ENCODE measurements around the gene AATK.

DNA sequence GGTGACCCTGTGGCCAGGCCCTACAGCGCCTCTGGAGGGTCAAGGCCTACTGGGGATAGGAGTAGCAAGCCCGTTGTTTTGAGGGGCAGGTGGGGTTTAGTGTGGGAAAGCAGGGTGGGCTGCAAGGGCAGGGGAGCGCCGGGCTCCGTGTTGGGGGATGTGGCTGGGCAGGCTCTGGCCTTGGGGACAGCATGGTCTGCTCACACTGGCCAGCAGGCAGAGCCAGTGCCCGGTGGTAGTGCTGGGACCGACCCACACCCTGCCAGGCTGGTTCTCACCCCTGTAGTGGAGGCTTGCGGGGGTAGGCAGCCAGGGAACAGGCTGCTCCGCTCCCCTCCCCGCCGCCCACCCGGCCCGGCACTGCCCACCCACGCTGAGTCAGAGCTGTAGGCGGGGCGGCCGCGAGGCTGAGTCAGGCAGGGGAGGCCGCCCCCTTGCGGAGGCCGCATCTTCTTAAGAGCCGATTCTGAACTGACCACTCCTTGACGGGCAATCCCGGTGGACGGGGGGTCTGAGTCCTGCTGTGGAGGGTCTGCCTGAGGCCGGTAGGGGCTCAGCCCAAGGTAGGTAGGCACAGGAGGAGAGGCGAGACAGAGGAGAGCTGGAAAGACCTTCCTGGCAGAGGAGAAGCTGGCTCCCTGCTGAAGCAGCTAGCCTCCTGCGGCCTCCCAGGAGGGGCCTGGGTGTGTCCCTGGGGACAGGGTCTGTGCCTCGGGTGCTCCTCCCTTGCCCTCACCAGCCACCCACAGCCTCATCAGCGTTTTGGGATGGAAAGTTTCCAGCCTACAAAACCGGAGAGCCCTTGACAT lies 68.7 kb downstream of the AATK start:
- TF ChIP-seq EP300 (IDR thresholded peaks at IDR 0.05) (no peak), POLR2A (IDR thresholded peaks at IDR 0.05) (peak in 1 of 4 donors; percentile 29)
- TF ChIP-seq, protein P1, sequence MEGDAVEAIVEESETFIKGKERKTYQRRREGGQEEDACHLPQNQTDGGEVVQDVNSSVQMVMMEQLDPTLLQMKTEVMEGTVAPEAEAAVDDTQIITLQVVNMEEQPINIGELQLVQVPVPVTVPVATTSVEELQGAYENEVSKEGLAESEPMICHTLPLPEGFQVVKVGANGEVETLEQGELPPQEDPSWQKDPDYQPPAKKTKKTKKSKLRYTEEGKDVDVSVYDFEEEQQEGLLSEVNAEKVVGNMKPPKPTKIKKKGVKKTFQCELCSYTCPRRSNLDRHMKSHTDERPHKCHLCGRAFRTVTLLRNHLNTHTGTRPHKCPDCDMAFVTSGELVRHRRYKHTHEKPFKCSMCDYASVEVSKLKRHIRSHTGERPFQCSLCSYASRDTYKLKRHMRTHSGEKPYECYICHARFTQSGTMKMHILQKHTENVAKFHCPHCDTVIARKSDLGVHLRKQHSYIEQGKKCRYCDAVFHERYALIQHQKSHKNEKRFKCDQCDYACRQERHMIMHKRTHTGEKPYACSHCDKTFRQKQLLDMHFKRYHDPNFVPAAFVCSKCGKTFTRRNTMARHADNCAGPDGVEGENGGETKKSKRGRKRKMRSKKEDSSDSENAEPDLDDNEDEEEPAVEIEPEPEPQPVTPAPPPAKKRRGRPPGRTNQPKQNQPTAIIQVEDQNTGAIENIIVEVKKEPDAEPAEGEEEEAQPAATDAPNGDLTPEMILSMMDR (IDR thresholded peaks at IDR 0.05): peak; percentile 54 to 88 (median 70)

Measured in upper lobe of left lung (tissue), 4 donors.